CD4-positive, alpha-beta T cell treated with Interleukin-6 for 4 hours (primary cell): ENCODE measurements around the gene CPSF7.

Experiments used
- DNase-seq: peaks from one replicate; pipeline ENCODE4 v3.0.0-alpha.2; 2020; ENCODE audit warnings: mixed read lengths

CPSF7 gene

GRCh38 chr11:61353131-61354067 is 76.4 kb downstream of the CPSF7 start:
- no peak for DNase-seq
